ENCODE measurements around the gene TNP2.
A peak's percentile ranks its signal among the peaks of the same experiment; 100 is the strongest.

Gene TNP2

DNA sequence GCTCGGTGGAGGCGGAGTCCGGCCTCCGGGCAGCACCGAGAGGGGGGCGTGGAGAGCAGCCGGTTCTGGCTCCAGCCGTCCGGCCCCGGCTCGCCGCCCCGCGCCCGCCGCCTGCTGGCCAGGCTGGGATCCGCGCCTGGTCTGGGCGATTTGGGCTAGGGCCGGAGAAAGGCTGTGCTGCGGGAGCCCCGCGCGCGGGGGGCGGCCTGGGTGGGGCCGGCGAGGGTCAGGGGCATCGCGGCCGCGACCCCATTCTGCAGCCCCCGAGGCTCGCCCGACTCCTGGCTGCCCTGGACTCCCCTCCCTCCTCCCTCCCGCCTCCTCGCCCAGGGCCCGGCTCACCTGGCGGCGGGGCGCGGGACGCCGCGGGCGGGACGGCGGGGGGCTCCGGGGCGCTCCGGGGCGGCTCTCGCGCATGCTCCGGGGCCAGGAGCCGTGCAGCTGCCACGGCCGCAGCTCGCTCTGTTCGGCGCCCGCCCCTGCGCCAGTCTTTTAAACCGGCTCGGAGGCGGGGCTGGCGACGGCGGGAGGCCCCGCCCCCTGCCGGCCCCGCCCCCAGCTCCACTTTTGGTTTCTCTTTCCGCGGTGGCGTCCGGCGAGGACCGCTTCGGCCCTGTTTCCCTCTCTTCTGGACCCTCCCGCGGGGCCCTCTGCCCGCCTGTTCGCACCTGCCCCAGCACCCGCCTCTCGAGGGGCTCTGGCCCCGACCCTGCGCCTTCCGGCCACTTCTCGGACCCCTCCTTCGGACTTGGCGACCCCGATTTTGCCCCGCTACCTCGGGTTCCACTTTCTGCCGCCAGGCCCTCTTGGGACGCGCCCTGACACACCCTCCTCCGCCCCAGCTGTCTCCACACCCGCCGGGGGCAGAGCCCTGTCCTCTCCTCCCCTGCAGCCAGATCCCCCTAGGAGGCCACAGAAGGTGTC, 13.1 kb downstream of the TNP2 start, which contains the start of gene SOCS1:
TSS of gene SOCS1 (minus strand) at position 468 of the 924 bp plus-strand sequence. CDS start 726 bp downstream, outside the sequence.
- DNase-seq = peak; percentile 86 to 94

DNA sequence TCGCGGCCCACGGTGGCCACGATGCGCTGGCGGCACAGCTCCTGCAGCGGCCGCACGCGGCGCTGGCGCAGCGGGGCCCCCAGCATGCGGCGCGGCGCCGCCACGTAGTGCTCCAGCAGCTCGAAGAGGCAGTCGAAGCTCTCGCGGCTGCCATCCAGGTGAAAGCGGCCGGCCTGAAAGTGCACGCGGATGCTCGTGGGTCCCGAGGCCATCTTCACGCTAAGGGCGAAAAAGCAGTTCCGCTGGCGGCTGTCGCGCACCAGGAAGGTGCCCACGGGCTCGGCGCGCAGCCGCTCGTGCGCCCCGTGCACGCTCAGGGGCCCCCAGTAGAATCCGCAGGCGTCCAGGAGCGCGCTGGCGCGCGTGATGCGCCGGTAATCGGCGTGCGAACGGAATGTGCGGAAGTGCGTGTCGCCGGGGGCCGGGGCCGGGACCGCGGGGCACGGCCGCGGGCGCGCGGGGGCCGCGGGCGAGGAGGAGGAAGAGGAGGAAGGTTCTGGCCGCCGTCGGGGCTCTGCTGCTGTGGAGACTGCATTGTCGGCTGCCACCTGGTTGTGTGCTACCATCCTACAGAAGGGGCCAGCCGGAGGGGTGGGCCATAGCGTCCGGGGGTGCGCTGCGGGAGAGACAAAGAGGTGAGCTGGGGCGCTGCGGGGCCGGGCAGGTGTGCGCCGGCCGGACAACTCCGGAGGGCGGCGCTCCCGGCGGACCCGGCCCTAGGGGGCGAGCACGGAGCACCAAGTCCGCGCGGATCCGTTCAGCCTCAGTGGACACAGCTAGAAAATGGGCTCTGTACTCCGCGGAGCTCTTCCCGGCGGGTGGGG, 14.0 kb downstream of the TNP2 start:
- peak in 1 of 2 experiments; percentile 51 for DNase-seq

DNA sequence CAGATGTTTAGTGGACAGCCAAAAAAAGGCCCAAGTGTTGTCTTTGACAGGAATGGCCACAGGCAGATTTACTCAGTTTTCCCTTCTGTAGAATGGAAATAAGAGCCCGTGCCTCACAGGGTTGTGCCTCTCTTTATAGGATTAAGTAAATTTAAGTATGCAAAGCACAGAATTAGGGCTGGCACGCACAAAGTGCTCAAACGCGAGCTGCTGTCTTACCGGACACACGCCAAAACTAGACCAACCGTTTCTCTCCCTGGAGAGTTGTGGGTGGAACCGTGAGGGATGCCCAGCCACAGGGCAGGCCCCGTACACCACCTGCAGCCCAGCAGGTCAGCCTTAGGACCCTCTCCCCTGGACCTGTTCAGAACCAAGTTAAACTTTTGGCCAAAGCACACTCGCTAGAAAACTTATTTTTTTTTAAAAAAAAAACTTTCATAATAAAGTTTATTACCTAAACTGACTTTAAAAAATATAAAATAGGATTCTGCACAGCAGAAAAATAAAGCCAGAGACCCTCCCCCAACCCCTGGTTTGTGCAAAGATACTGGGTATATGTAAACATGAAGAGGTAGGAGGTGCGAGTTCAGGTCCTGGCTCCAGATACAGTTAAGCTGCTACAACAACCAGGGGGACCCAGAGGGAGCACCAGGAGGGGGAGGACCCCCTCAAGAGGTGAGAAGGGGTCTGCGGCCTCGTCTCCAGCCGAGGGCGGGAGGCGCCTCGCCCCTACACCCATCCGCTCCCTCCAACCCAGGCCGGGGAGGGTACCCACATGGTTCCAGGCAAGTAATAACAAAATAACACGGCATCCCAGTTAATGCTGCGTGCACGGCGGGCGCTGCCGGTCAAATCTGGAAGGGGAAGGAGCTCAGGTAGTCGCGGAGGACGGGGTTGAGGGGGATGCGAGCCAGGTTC, 14.9 kb downstream of the TNP2 start:
- peak; percentile 21 to 49 for DNase-seq

DNA sequence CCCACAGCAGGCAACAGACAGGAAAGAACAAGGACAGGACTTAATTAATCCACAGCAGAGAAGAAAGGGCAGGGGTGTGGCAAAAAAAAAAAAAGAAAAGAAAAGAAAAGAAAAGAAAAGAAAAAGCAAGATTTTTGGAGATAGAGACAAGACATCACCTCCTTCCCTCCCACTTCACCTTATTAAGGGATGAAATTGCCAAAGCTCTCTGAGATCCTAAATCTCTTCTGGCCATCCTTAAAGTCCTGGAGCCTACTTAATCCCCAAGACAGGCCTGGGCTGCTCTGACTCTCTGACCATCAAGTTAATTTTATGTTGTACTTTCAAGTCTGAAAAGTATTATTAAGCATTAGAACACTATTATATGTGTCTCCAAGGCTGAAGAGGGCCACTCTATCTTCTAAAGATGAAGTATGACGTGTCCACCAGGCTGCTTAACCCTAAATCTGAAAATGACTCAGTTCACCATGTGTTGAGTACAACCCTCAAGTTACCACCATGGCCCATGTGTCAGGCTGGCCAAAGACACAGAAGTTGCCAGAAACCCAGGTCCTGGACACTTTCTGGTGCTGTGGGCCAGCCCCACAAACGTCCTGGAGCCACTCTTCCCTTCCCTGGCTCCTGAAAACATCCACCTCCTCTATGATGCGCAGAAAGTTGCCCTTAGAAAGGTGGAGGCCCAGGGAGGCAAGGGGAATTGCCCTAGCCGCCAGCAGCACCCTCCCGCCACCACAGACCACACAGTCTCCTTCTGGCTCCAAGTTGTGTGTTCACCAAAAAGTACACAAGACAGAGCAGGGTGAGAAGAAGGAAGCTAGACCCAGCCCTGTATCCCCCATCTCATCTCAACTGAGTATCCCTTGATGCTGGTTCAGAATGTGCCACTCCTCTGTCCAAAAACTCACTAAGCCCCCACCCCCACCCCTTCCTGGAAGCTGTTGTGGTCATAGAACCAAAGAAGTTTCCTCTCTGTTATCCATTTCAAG, 15.8 kb downstream of the TNP2 start:
- peak; percentile 35 to 44 for DNase-seq

DNA sequence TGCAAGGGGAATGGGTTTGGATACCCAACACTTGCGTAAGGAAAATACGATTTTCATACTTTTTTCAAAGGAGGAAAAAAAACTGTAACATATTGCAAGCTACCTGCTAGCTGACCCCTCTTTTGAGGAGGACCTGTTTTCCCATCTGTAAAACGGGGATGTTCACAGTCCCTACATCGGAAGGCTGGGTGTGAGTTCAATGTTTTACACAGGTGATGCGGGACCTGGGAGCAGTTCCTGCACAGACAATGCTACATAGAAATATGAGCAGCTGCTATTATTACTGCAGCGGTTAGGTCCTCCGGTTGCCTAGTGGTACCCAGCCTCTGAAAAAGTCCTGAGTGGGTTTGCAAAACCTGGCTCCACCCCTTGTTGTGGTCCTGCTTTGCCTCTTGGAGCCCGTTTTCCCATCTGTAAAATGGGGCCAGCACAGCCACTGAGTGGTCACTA, 16.6 kb downstream of the TNP2 start:
- peak in 1 of 2 experiments; percentile 14 for DNase-seq

DNA sequence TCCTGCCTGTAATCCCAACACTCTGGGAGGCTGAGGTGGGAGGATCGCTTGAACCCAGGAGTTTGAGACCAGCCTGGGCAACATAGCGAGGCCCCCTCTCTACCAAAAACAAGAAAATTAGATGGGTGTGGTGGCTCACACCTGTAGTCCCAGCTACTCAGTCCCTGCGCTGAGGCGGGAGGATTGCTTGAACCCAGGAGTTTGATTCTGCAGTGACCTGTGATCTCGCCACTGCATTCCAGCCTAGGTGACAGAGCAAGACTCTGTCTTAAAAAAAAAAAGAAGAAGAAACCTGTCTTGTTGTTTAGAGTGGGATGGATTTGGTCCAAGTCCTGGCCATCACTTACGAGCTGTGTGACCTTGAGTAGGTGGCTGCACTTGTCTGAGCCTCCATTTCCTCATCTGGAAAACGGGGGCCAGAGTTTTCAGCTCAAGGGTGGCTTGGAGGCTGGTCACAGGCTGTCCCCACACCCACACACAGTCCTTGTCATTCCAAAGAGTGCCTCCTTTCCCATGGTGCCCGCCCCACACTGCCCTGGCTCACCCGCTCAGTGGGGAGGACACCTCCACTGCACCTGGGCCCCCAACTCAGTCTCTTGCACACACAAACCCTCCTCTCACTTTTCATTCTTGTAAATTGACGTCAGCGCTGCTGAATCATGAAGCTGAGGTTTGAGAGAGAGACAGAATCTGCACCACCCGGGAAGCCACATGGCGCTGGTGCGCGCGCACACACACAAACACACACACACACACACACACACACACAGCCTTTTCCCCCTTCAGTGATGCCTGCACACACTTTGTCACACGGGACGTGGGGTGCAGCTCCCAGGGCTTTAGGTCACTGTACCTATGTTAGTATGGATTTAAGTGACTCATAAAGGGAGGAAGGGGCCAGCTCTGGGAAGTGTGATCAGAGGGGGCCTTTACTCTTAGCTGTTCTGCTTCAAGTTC, 17.3 kb downstream of the TNP2 start:
- DNase-seq = peak; percentile 78 to 85

DNA sequence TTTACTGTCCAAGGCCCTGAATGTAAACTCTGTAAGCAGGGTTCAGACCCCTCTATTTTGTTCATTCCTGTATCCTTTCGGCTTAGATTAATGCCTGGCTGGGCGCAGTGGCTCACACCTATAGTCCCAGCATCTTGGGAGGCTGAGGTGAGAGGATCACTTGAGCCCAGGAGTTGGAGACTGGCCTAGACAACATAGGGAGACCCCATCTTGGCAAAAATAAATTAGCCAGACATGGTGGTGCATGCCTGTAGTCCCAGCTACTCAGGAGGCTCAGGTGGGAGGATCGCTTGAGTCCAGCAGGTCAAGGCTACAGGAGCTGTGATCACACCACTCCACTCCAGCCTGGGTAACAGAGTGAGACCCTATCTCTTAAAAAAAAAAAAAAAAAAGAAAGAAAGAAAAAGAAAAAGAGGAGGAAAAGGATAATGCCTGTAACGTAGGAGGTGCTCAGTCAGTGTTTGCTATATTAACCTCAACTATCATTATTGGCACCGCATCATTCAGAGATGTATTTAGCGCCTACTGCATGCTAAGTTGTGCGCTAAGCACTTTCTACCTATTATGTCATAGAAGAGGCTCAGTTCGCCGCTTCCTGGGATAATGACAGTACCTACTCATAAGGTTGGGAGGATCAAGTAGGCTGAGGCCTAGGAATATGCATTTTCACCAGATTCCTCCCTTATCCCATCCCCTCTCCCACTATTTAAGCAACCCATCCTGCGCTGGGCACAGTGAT, 18.2 kb downstream of the TNP2 start:
- peak in 1 of 2 experiments; percentile 16 for DNase-seq

DNA sequence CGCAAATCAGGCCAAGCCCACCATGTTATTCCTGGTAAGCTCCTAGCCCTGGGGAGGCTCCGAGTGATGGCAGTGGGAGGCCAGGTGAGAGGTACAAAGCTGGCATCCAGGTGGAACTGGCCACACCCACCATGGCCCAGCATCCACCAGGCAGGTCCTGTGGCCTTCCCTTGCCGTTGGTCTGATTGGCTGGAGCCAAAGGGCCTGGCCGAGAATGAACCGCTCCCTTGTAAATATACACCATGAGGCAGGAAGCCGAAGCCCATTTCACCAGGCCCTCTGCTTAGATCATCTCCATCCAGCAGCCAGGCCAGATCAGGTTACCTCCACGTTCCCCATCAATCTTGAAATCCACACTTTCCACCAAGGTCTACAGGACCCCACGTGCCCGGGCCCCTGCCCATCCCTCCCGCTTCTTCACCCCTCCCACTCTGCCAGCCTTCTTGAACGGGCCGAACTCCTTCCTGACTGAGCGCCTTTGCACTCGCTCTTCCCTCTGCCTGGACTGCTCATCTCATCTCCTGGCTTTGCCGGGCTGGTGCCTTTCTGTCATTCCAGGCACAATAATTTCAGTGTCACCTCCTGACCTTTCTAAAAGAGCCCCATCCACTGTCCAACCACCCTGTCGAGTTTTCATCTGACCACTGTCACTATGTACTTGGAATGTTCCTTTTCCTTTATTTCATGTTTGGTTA, 18.9 kb downstream of the TNP2 start:
- peak in 1 of 2 experiments; percentile 36 for DNase-seq

DNA sequence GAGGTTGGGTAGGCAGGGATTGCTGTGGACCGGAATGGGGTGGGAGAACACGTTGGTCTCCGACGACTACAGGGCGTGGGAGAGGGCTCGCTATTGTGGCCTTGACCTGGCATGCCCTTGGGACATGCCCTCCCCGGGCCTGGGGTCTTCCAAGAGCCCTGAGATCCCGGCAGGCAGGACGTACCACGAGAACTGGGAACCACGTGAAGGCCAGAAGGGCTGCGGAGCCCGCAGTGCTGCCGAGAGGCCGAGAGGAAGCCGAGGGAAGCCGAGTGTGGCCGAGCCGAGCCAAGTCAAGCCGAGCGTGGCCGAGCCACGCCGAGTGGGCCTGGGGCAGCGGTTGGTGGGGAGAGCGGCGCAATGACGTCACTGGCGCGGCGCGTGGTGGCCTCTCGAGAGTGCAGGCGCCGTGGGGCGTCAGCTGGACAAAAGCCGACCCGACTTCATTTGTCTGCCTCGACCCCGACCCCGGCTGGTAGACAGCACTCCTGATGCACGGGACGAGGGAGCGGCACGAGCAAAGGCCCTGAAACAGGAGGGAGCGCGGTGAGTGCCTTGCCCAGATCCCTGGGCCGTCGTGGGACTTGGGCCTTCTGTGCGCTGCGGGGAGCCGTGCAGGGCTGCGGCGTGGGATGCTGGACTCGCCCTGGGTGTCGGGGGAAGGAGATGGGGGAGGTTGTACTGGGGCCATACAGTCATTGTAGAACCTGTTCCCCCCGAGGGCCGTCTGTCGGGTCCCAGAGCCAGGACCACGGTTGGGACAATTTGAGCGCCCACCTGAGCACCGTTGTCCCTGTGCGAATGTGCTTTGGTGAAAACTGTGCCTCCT, 19.7 kb downstream of the TNP2 start:
- peak in 1 of 2 experiments; percentile 26 for DNase-seq

DNA sequence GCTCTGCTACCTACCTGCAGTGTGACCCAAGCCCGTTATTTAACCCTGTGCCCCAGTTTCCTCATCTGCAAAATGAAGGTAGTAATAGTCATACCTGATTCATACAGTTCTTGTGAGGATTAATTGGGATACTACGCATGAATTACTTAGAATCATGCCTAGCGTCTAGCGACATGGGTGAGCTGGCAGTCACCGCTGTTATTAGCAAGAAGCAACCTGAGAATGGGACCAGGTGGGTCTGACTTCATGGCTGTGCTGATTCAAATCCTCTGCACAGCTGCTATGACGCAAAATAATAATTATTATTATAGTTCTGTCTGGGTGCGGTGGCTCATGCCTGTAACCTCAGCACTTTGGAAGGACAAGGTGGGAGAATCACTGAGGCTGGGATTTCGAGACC, 21.0 kb downstream of the TNP2 start:
- no peak for DNase-seq

DNA sequence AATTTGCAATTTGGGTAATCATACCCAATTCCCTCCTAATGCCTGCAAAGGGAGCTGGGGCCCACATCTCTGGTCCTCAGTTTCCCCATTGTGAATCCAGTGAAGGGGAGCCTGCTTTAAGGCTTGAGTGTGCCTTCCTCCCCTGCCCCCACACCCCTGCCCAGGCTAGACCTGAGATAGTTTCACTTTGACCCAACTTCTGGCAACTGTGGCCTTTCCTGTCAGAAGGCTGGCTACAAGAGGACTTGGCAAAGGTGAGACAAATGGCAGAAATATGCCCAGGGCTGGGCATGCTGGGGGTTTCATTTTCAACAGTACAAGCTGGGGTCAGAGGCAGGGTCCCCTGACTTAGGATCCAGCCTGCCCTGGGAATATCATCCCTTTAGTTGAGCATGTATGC, 23.1 kb downstream of the TNP2 start:
- DNase-seq = no peak

DNA sequence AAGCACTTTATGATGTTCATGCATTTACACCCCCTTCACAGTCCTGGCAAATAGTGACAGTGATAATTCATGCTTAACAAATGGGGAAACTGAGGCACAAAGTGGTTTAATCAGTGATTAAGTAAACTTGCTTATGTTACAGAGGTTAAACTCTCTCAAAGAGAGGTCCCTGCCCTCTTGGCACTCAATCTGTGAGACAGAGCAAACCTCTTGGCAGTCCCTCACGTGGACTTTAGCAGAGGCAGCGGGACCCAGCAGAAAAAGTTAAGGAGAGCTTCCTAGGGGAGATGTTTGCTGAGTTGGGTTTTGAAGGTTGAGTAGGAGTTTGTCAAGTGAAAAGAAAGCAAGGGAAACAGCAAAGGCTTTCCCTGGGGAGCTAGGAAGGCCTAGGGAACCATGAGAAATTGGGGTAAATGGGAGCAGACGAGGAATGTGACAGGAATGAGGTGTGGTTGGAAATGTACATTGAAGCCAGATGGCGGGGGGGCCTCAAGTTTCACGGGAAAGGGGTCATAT, 23.8 kb downstream of the TNP2 start:
- no peak for DNase-seq

DNA sequence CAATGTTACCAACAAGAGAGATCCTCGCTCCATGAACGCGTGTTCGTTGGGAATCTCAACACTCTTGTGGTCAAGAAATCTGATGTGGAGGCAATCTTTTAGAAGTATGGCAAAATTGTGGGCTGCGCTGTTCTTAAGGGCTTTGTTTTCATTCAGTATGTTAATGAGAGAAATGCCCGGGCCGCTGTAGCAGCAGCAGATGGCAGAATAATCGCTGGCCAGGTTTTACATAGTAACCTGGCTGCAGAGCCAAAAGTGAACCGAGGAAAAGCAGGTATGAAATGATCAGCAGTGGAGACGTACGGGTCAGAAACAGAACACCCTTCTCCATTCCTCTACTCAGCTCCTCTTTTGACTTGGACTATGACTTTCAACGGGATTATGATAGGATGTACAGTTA, 26.5 kb downstream of the TNP2 start:
- DNase-seq = no peak

DNA sequence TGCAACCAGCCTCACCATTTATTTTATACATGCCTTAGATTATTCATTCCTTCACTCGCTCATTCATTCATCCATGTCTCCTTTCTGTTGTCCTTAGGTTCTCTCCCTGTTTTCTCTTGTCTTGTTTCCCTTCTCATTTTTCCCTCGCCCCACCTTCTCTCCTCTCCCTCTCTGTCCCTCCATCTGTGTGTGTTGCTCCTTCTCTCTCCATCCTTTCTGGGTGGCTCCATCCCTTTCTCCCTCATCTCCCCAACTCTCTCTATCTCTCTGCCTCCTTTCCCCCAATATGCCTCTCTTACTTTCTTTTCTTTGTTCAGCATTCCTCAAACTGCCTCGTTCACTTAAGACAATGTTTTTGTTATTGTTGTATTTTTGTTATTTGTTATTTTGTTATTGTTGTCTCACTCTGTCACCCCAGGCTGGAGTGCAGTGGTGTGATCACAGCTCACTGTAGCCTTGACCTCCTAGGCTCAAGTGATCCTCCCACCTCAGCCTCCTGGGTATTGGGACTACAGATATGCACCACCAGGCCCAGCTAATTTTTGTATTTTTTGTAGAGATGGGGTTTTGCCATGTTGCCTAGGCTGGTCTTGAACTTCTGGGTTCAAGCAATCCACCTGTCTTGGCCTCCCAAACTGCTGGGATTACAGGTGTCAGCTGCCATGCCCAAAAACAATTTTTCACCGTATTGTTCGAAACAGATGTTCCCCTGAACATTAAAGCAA, 27.5 kb downstream of the TNP2 start:
- DNase-seq = no peak

DNA sequence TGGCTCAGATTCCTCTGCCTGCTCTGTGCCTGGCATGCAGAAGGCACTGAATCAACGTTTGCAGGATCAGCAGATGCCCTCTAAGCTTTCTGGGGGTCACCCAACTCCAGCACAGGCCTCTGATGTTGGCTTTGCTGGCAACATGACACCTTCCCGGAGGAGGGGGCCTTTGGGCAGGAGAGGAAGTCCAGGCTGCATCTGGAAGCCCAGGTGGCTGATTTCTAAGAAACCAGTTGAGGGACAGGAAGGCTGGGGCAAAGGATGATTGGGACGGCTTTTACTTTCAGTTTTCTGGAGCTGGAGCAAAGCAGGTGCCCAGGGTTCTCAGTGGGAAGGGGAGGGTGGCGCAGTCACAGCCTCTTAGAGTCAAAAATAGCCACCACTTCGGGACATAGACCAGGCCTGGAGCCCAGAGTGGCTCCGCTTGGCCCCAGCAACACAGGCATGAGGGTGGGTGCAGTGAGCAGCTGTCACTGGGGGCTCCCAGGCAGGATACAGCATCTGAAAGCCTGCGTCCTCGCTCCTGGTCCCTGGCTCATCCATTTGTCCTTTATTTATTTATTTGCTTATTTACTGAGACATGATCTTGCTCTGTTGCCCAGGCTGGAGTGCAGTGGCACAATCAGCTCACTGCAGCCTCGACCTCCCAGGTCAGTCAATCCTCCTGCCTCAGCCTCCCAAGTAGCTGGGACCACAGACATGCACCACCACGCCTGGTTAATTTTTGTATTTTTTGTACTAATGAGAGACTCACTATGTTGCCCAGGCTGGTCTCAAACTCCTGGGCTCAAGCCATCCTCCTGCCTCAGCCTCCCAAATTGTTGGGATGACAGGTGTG, 28.3 kb downstream of the TNP2 start:
- peak in 1 of 2 experiments; percentile 33 for DNase-seq

Measured in stimulated activated CD4-positive, alpha-beta T cell treated with anti-CD3 and anti-CD28 coated beads, Interleukin-4, amount 100 ng/mL, for 4 hours (primary cell).